ENCODE data around the gene CEMIP. TPM values are rescaled to one million over a fixed set of nuclear protein-coding genes. Genes with fewer than 3 reads are reported as not detected.

The CEMIP gene
- total RNA-seq, 1 donor: 687 TPM

- peaks cover 4% of the 10 kb centered on the region for H3K36me3 ChIP-seq (ENCODE audit: insufficient read depth, low read length)
- H3K27me3 ChIP-seq (ENCODE audit: insufficient read depth, low read length): no peaks in the 10 kb centered on the region
- H4K20me1 ChIP-seq (ENCODE audit: insufficient read depth, low read length): peaks cover 7% of the 10 kb centered on the region
- H3K4me2 ChIP-seq (ENCODE audit: insufficient read depth, low read length): no peak overlapping the region
- H3K4me1 ChIP-seq (ENCODE audit: insufficient read depth, low read length): peaks cover 3% of the 10 kb centered on the region
- peak; percentile 83 for TF ChIP-seq CTCF (IDR thresholded peaks at IDR 0.05; ENCODE audit: extremely low read depth, low read depth, low read length)
- DNase-seq (ENCODE audit: insufficient read length, low spot score, missing footprints): peak; percentile 80
- no peaks in the 10 kb centered on the region for H3K9me3 ChIP-seq (ENCODE audit: low read depth, low read length)
- H3K79me2 ChIP-seq (ENCODE audit: insufficient read depth, low read length): peaks cover 6% of the 10 kb centered on the region
- no peak overlapping the region for H3K4me3 ChIP-seq (ENCODE audit: insufficient read depth, low read length)
- no peak overlapping the region for H3K27ac ChIP-seq (ENCODE audit: low read depth, low read length)
- H2AFZ ChIP-seq (ENCODE audit: low read length): no peak overlapping the region
Measured at GRCh38 chr15:80970018-80970657, 191.0 kb downstream of the CEMIP start.

GRCh38 chr15:80970658-80971057 is 191.5 kb downstream of the CEMIP start:
- Histone ChIP-seq H3K4me3 (ENCODE audit: insufficient read depth, low read length) (no peak overlapping the region), H4K20me1 (ENCODE audit: insufficient read depth, low read length) (peaks cover 7% of the 10 kb centered on the region), H3K27ac (ENCODE audit: low read depth, low read length) (no peak overlapping the region), H3K27me3 (ENCODE audit: insufficient read depth, low read length) (no peaks in the 10 kb centered on the region), H3K36me3 (ENCODE audit: insufficient read depth, low read length) (peaks cover 4% of the 10 kb centered on the region), H3K4me1 (ENCODE audit: insufficient read depth, low read length) (peaks cover 3% of the 10 kb centered on the region), H3K79me2 (ENCODE audit: insufficient read depth, low read length) (peaks cover 8% of the 10 kb centered on the region), H3K9me3 (ENCODE audit: low read depth, low read length) (no peaks in the 10 kb centered on the region), H2AFZ (ENCODE audit: low read length) (no peak overlapping the region), H3K4me2 (ENCODE audit: insufficient read depth, low read length) (no peak overlapping the region)
- DNase-seq (ENCODE audit: insufficient read length, low spot score, missing footprints): no peak
- no peak for TF ChIP-seq CTCF (IDR thresholded peaks at IDR 0.05; ENCODE audit: extremely low read depth, low read depth, low read length)

- no peak overlapping the region for H3K4me3 ChIP-seq (ENCODE audit: insufficient read depth, low read length)
- H4K20me1 ChIP-seq (ENCODE audit: insufficient read depth, low read length): peaks cover 7% of the 10 kb centered on the region
- H3K27ac ChIP-seq (ENCODE audit: low read depth, low read length): no peak overlapping the region
- no peaks in the 10 kb centered on the region for H3K9me3 ChIP-seq (ENCODE audit: low read depth, low read length)
- no peaks in the 10 kb centered on the region for H3K27me3 ChIP-seq (ENCODE audit: insufficient read depth, low read length)
- H3K79me2 ChIP-seq (ENCODE audit: insufficient read depth, low read length): peaks cover 8% of the 10 kb centered on the region
- no peak overlapping the region for H2AFZ ChIP-seq (ENCODE audit: low read length)
- no peak for DNase-seq (ENCODE audit: insufficient read length, low spot score, missing footprints)
- H3K4me1 ChIP-seq (ENCODE audit: insufficient read depth, low read length): peaks cover 3% of the 10 kb centered on the region
- H3K4me2 ChIP-seq (ENCODE audit: insufficient read depth, low read length): no peak overlapping the region
- no peak for TF ChIP-seq CTCF (IDR thresholded peaks at IDR 0.05; ENCODE audit: extremely low read depth, low read depth, low read length)
- peaks cover 4% of the 10 kb centered on the region for H3K36me3 ChIP-seq (ENCODE audit: insufficient read depth, low read length)
Measured at GRCh38 chr15:80971143-80971542, 192.0 kb downstream of the CEMIP start.

GRCh38 chr15:80972276-80972675 is 193.1 kb downstream of the CEMIP start:
- H3K36me3 ChIP-seq (ENCODE audit: insufficient read depth, low read length): peaks cover 6% of the 10 kb centered on the region
- peaks cover 18% of the 10 kb centered on the region for H3K79me2 ChIP-seq (ENCODE audit: insufficient read depth, low read length)
- DNase-seq (ENCODE audit: insufficient read length, low spot score, missing footprints): no peak
- peaks cover 17% of the 10 kb centered on the region for H4K20me1 ChIP-seq (ENCODE audit: insufficient read depth, low read length)
- no peak overlapping the region for H3K4me2 ChIP-seq (ENCODE audit: insufficient read depth, low read length)
- no peaks in the 10 kb centered on the region for H3K27me3 ChIP-seq (ENCODE audit: insufficient read depth, low read length)
- H3K9me3 ChIP-seq (ENCODE audit: low read depth, low read length): no peaks in the 10 kb centered on the region
- no peak overlapping the region for H3K4me3 ChIP-seq (ENCODE audit: insufficient read depth, low read length)
- no peak overlapping the region for H2AFZ ChIP-seq (ENCODE audit: low read length)
- H3K27ac ChIP-seq (ENCODE audit: low read depth, low read length): no peak overlapping the region
- TF ChIP-seq CTCF (IDR thresholded peaks at IDR 0.05; ENCODE audit: extremely low read depth, low read depth, low read length): no peak
- peaks cover 3% of the 10 kb centered on the region for H3K4me1 ChIP-seq (ENCODE audit: insufficient read depth, low read length)
